ENCODE results near the gene FAT2. TPM values are rescaled to one million over a fixed set of nuclear protein-coding genes. Genes with fewer than 3 reads are reported as not detected.
"Not testable (repeated sequence)": the region's sequence is repeated elsewhere in the genome, so short reads cannot be mapped to it uniquely, and the experiment has no call there.

FAT2 gene
- total RNA-seq, 2 experiments from 2014 or later: not detected

GRCh38 chr5:151585344-151585743 lies 5.8 kb downstream of the FAT2 start:
- CTCF ChIA-PET: interaction anchor here (1.1 kb wide), 1 partner anchor 10 kb away, joined by 3 read pairs; no protein-coding TSS in a partner anchor
- H3K4me3 Mint-ChIP-seq; H3K9me3 Mint-ChIP-seq (ENCODE audit: low read depth); DNase-seq; ATAC-seq; H3K36me3 Mint-ChIP-seq; H3K4me1 Mint-ChIP-seq; H3K27me3 Mint-ChIP-seq; H3K27ac Mint-ChIP-seq: not testable (repeated sequence)

- Mint-ChIP-seq H3K27ac (no peak overlapping the region), H3K4me1 (no peaks in the 10 kb centered on the region), H3K9me3 (ENCODE audit: low read depth) (no peaks in the 10 kb centered on the region), H3K27me3 (no peaks in the 10 kb centered on the region), H3K4me3 (no peak overlapping the region), H3K36me3 (no peaks in the 10 kb centered on the region)
- DNase-seq (no peak), ATAC-seq (no peak)
- CTCF ChIA-PET: interaction anchor here (1.1 kb wide), 1 partner anchor 9 kb away, joined by 3 read pairs; no protein-coding TSS in a partner anchor
Measured at GRCh38 chr5:151584057-151584937, 6.8 kb downstream of the FAT2 start.

GRCh38 chr5:151581812-151582583 lies 9.1 kb downstream of the FAT2 start:
- CTCF ChIA-PET: no interaction called here
- Mint-ChIP-seq H3K27me3 (peaks cover 9% of the 10 kb centered on the region), H3K27ac (no peak overlapping the region), H3K36me3 (no peaks in the 10 kb centered on the region), H3K4me1 (peaks cover 5% of the 10 kb centered on the region), H3K4me3 (no peak overlapping the region), H3K9me3 (ENCODE audit: low read depth) (no peaks in the 10 kb centered on the region)
- ATAC-seq: no peak
- no peak for DNase-seq

- CTCF ChIA-PET: no interaction called here
- H3K9me3 Mint-ChIP-seq (ENCODE audit: low read depth): no peaks in the 10 kb centered on the region
- peaks cover 9% of the 10 kb centered on the region for H3K27me3 Mint-ChIP-seq
- H3K27ac Mint-ChIP-seq: no peak overlapping the region
- H3K4me1 Mint-ChIP-seq: peaks cover 5% of the 10 kb centered on the region
- no peaks in the 10 kb centered on the region for H3K36me3 Mint-ChIP-seq
- no peak overlapping the region for H3K4me3 Mint-ChIP-seq
- no peak for DNase-seq
- ATAC-seq: no peak
Measured at GRCh38 chr5:151581347-151581746, 9.8 kb downstream of the FAT2 start.

- ATAC-seq (no peak), DNase-seq (no peak)
- Mint-ChIP-seq H3K4me1 (peaks cover 5% of the 10 kb centered on the region), H3K9me3 (ENCODE audit: low read depth) (no peaks in the 10 kb centered on the region), H3K27me3 (peaks cover 9% of the 10 kb centered on the region), H3K27ac (no peak overlapping the region), H3K4me3 (no peak overlapping the region), H3K36me3 (no peaks in the 10 kb centered on the region)
- CTCF ChIA-PET: no interaction called here
Measured at GRCh38 chr5:151580858-151581257, 10.3 kb downstream of the FAT2 start.

- no peak for ATAC-seq
- Mint-ChIP-seq H3K27ac (no peak overlapping the region), H3K4me1 (peaks cover 5% of the 10 kb centered on the region), H3K27me3 (peaks cover 9% of the 10 kb centered on the region), H3K4me3 (no peak overlapping the region), H3K9me3 (ENCODE audit: low read depth) (no peaks in the 10 kb centered on the region), H3K36me3 (no peaks in the 10 kb centered on the region)
- CTCF ChIA-PET: no interaction called here
- no peak for DNase-seq
Measured at GRCh38 chr5:151580239-151580638, 10.9 kb downstream of the FAT2 start.

GRCh38 chr5:151579146-151579545 lies 12.0 kb downstream of the FAT2 start:
- H3K4me3 Mint-ChIP-seq; DNase-seq; H3K27ac Mint-ChIP-seq; H3K27me3 Mint-ChIP-seq; H3K36me3 Mint-ChIP-seq; H3K4me1 Mint-ChIP-seq; H3K9me3 Mint-ChIP-seq (ENCODE audit: low read depth); ATAC-seq: not testable (repeated sequence)
- CTCF ChIA-PET: interaction anchor here (0.7 kb wide), 1 partner anchor 22 kb away, joined by 3 read pairs; no protein-coding TSS in a partner anchor

GRCh38 chr5:151578326-151579025 lies 12.7 kb downstream of the FAT2 start:
- no peak overlapping the region for H3K27ac Mint-ChIP-seq
- peaks cover 11% of the 10 kb centered on the region for H3K27me3 Mint-ChIP-seq
- DNase-seq: no peak
- ATAC-seq: no peak
- peaks cover 5% of the 10 kb centered on the region for H3K4me1 Mint-ChIP-seq
- H3K36me3 Mint-ChIP-seq: no peaks in the 10 kb centered on the region
- no peak overlapping the region for H3K4me3 Mint-ChIP-seq
- H3K9me3 Mint-ChIP-seq (ENCODE audit: low read depth): no peaks in the 10 kb centered on the region
- CTCF ChIA-PET: no interaction called here

- CTCF ChIA-PET: no interaction called here
- Mint-ChIP-seq H3K9me3 (ENCODE audit: low read depth) (no peaks in the 10 kb centered on the region), H3K4me1 (peaks cover 5% of the 10 kb centered on the region), H3K36me3 (no peaks in the 10 kb centered on the region), H3K27ac (no peak overlapping the region), H3K27me3 (peaks cover 11% of the 10 kb centered on the region), H3K4me3 (no peak overlapping the region)
- DNase-seq (no peak), ATAC-seq (no peak)
Measured at GRCh38 chr5:151577566-151577965, 13.6 kb downstream of the FAT2 start.

GRCh38 chr5:151574444-151574996 lies 16.6 kb downstream of the FAT2 start:
- Mint-ChIP-seq H3K36me3 (no peaks in the 10 kb centered on the region), H3K4me3 (no peak overlapping the region), H3K4me1 (peaks cover 5% of the 10 kb centered on the region), H3K9me3 (ENCODE audit: low read depth) (no peaks in the 10 kb centered on the region), H3K27ac (no peak overlapping the region), H3K27me3 (peaks cover 11% of the 10 kb centered on the region)
- ATAC-seq (no peak), DNase-seq (no peak)
- CTCF ChIA-PET: interaction anchor here (0.7 kb wide), 1 partner anchor 11 kb away, joined by 3 read pairs; no protein-coding TSS in a partner anchor

GRCh38 chr5:151572657-151573368 lies 18.3 kb downstream of the FAT2 start:
- CTCF ChIA-PET: interaction anchor here (1.2 kb wide), 1 partner anchor 80 kb away, joined by 3 read pairs; no protein-coding TSS in a partner anchor

GRCh38 chr5:151571270-151572173 lies 19.6 kb downstream of the FAT2 start:
- CTCF ChIA-PET: interaction anchor here (1.0 to 1.2 kb wide), 2 partner anchors 68 to 81 kb away, joined by 3 read pairs; no protein-coding TSS in a partner anchor
- no peak for ATAC-seq
- H3K27ac Mint-ChIP-seq: no peak overlapping the region
- H3K27me3 Mint-ChIP-seq: peaks cover 2% of the 10 kb centered on the region
- no peak overlapping the region for H3K4me3 Mint-ChIP-seq
- no peak for DNase-seq
- H3K9me3 Mint-ChIP-seq (ENCODE audit: low read depth): no peaks in the 10 kb centered on the region
- H3K36me3 Mint-ChIP-seq: no peaks in the 10 kb centered on the region
- H3K4me1 Mint-ChIP-seq: no peaks in the 10 kb centered on the region

More at GRCh38 chr5:151572657-151573368, 18.3 kb downstream of the FAT2 start:
- no peak overlapping the region for H3K27ac Mint-ChIP-seq
- ATAC-seq (no peak), DNase-seq (no peak)
- H3K27me3 Mint-ChIP-seq: peaks cover 5% of the 10 kb centered on the region
- H3K36me3 Mint-ChIP-seq: no peaks in the 10 kb centered on the region
- H3K4me1 Mint-ChIP-seq: peaks cover 5% of the 10 kb centered on the region
- H3K4me3 Mint-ChIP-seq: no peak overlapping the region
- no peaks in the 10 kb centered on the region for H3K9me3 Mint-ChIP-seq (ENCODE audit: low read depth)

Data from activated CD8-positive, alpha-beta memory T cell treated with anti-CD3 and anti-CD28 coated beads, Interleukin-2, amount 10 ng/mL, durations not matched to agents 7 days and 5 days (primary cell).